Activated T-cell treated with anti-CD3 and anti-CD28 coated beads for 48 hours (primary cell): ENCODE data around the gene OR2C3.
A peak's percentile ranks its signal among the peaks of the same experiment; 100 is the strongest.
"Not testable (repeated sequence)": the region's sequence is repeated elsewhere in the genome, so short reads cannot be mapped to it uniquely, and the experiment has no call there.

Experiments used
- DNase-seq: peaks from one replicate; pipeline ENCODE4 v3.0.0-alpha.2; 2020; ENCODE audit warnings: low read depth

Gene OR2C3

GRCh38 chr1:247517795-247518612 is 18.2 kb downstream of the OR2C3 start:
- peak; percentile 15 for DNase-seq

DNA sequence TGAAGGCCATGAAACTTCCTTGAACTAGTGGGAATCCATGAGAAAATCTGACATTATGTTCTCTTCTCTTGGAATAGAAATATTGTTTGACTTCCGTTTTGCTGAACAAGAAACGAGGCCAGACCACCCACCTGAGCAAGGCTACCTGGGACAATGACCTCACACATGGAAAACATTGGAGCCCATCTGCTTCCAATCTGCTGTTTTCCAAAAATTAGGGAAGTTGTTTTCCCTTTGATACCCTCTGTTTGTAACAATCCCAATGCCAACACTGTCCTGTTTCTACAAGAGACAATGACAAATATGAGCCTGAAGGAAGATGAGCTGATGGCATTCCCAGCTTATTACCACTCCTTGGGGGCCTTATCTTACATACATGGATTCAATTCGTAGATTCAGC is 29.4 kb downstream of the OR2C3 start:
- DNase-seq, result no peak

- DNase-seq, result no peak
Measured at GRCh38 chr1:247500865-247501264, 35.4 kb downstream of the OR2C3 start.

GRCh38 chr1:247496581-247497285 is 39.5 kb downstream of the OR2C3 start:
- DNase-seq, result no peak

- no peak for DNase-seq
Measured at GRCh38 chr1:247494767-247495166, 41.5 kb downstream of the OR2C3 start.

GRCh38 chr1:247493106-247493505 is 43.1 kb downstream of the OR2C3 start:
- DNase-seq, result no peak

DNA sequence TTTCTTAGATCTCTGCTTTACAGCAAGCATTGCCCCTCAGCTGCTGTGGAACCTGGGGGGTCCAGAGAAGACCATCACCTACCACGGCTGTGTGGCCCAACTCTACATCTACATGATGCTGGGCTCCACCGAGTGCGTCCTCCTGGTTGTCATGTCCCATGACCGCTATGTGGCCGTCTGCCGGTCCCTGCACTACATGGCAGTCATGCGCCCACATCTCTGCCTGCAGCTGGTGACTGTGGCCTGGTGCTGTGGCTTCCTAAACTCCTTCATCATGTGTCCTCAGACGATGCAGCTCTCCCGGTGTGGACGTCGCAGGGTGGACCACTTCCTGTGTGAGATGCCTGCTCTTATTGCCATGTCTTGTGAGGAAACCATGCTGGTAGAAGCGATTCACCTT is 44.9 kb downstream of the OR2C3 start:
- no peak for DNase-seq

- DNase-seq, result no peak
Measured at GRCh38 chr1:247487057-247487456, 49.2 kb downstream of the OR2C3 start.

DNA sequence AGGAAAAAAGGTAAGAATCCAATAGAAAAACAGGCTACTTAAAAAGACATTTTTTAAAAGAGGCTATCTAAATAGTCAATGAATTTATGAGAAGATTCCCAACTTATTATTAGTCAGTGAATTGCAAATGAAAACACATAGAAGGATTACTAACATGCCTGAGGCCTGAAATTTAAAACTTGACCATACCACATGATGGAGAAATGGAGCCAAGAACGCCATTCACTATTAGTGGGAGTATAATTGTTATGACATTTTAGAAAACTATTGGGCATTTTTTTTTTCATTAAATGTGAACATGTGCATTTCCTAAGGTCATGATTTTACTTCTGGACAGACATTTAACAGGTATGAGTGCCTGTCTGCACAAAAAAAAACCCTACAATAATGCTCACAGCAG is 53.5 kb downstream of the OR2C3 start:
- no peak for DNase-seq

GRCh38 chr1:247476328-247477058 is 59.7 kb downstream of the OR2C3 start:
- DNase-seq, result not testable (repeated sequence)

GRCh38 chr1:247475793-247476192 is 60.4 kb downstream of the OR2C3 start:
- no peak for DNase-seq
